ENCODE results near the gene CUL7. TPM values are rescaled to one million over a fixed set of nuclear protein-coding genes. Genes with fewer than 3 reads are reported as not detected.

The CUL7 gene
- total RNA-seq, 2 experiments from 2014 or later: 13.9 TPM

- peaks cover 32% of the 10 kb centered on the region for H3K4me1 Mint-ChIP-seq (ENCODE audit: low read depth)
- ChIA-PET POLR2A (no interaction called here), CTCF (interaction anchor here (1.6 to 4.2 kb wide), 2 partner anchors 8 to 81 kb away, joined by 3 to 32 read pairs; no protein-coding TSS in a partner anchor)
- H3K27ac Mint-ChIP-seq: no peak overlapping the region
- TF ChIP-seq CTCF (IDR thresholded peaks at IDR 0.05): no peak
- no peaks in the 10 kb centered on the region for H3K9me3 Mint-ChIP-seq
- peaks cover 17% of the 10 kb centered on the region for H3K36me3 Mint-ChIP-seq (ENCODE audit: low read depth)
- DNase-seq (no peak), ATAC-seq (no peak)
- intact Hi-C loops (cut with micrococcal nuclease): no loop called here
- no peaks in the 10 kb centered on the region for H3K27me3 Mint-ChIP-seq
- H3K4me3 Mint-ChIP-seq: no peak overlapping the region
Observed at GRCh38 chr6:43061861-43062260, 8.2 kb upstream of the CUL7 start.

- Mint-ChIP-seq H3K27ac (peak overlapping the region; percentile 57), H3K4me3 (peak overlapping the region; percentile 81), H3K36me3 (ENCODE audit: low read depth) (peaks cover 21% of the 10 kb centered on the region), H3K27me3 (no peaks in the 10 kb centered on the region), H3K4me1 (ENCODE audit: low read depth) (peaks cover 35% of the 10 kb centered on the region), H3K9me3 (no peaks in the 10 kb centered on the region)
- TF ChIP-seq CTCF (IDR thresholded peaks at IDR 0.05): no peak
- no peak for DNase-seq
- ChIA-PET CTCF (interaction anchor here (1.6 to 4.2 kb wide), 2 partner anchors 9 to 82 kb away, joined by 3 to 32 read pairs; no protein-coding TSS in a partner anchor), POLR2A (interaction anchor here (2.6 kb wide), 1 partner anchor 83 kb away, joined by 6 read pairs; no protein-coding TSS in a partner anchor)
- ATAC-seq: no peak
- intact Hi-C loops (cut with micrococcal nuclease): no loop called here
Observed at GRCh38 chr6:43060755-43061633, 7.3 kb upstream of the CUL7 start.

- TF ChIP-seq CTCF (IDR thresholded peaks at IDR 0.05): no peak
- Mint-ChIP-seq H3K27me3 (no peaks in the 10 kb centered on the region), H3K36me3 (ENCODE audit: low read depth) (peaks cover 29% of the 10 kb centered on the region), H3K9me3 (no peaks in the 10 kb centered on the region), H3K27ac (peak overlapping the region; percentile 92), H3K4me1 (ENCODE audit: low read depth) (peaks cover 35% of the 10 kb centered on the region), H3K4me3 (peak overlapping the region; percentile 81)
- ChIA-PET CTCF (interaction anchor here (1.1 to 4.2 kb wide), 3 partner anchors 9 to 110 kb away, joined by 3 to 32 read pairs (median 4); no protein-coding TSS in a partner anchor), POLR2A (interaction anchor here (1.3 to 2.6 kb wide), 2 partner anchors 46 to 84 kb away, joined by 6 read pairs; partner anchors contain the start of genes KLHDC3 and MEA1)
- ATAC-seq (no peak), DNase-seq (no peak)
- intact Hi-C loops (cut with micrococcal nuclease): no loop called here
Observed at GRCh38 chr6:43060034-43060754, 6.5 kb upstream of the CUL7 start.

GRCh38 chr6:43059168-43060033, 5.8 kb upstream of the CUL7 start, which contains the start of the genes KLC4 and MRPL2:
TSS of gene KLC4 (plus strand) at chr6:43059631. CDS start at chr6:43061336, 1,705 bp downstream.
TSS of gene MRPL2 (minus strand) at chr6:43059434. CDS start at chr6:43059381, 53 bp downstream.
- H3K36me3 Mint-ChIP-seq (ENCODE audit: low read depth): peaks cover 33% of the 10 kb centered on the region
- ATAC-seq (peak; percentile 98), DNase-seq (peak; percentile 99)
- no peaks in the 10 kb centered on the region for H3K27me3 Mint-ChIP-seq
- no peak for TF ChIP-seq CTCF (IDR thresholded peaks at IDR 0.05)
- POLR2A ChIA-PET: interaction anchor here (0.7 to 2.6 kb wide), 6 partner anchors 17 to 389 kb away, joined by 3 to 6 read pairs (median 4); partner anchors contain the start of genes KLHDC3, MEA1, PPP2R5D and PTK7
- intact Hi-C loops (cut with micrococcal nuclease): loop anchor here (5.0 to 10.0 kb wide), 2 partner anchors 47 to 155 kb away; partner anchors contain the start of genes KLHDC3 and MEA1
- peaks cover 37% of the 10 kb centered on the region for H3K4me1 Mint-ChIP-seq (ENCODE audit: low read depth)
- peak within 1 kb of the TSS; percentile 92 for H3K27ac Mint-ChIP-seq
- no peaks in the 10 kb centered on the region for H3K9me3 Mint-ChIP-seq
- H3K4me3 Mint-ChIP-seq: peak within 1 kb of the TSS; percentile 81
- CTCF ChIA-PET: interaction anchor here (1.1 to 4.2 kb wide), 2 partner anchors 84 to 111 kb away, joined by 4 to 32 read pairs; no protein-coding TSS in a partner anchor

Measured in activated CD8-positive, alpha-beta T cell treated with anti-CD3 and anti-CD28 coated beads for 36 hours (primary cell).